Gastroesophageal sphincter (tissue), 3 donors: ENCODE results near the gene BRSK1.

Source experiments
- EP300 ChIP-seq: sonication (generic); formaldehyde crosslinking; IDR thresholded peaks from one replicate; pipeline ENCODE4 v1.6.1; 2017; ENCODE audit warnings: antibody characterized with exemption, mild to moderate bottlenecking
- POLR2A ChIP-seq, 2 donors: fragments of 450-650 bp; IDR thresholded peaks; one replicate each; pipeline ENCODE4 v1.6.1; 2017; ENCODE audit warnings: antibody characterized with exemption in 2 of 2, mild to moderate bottlenecking in 2 of 2, moderate library complexity in 1 of 2
- POLR2AphosphoS5 ChIP-seq: sonication (generic); formaldehyde crosslinking; IDR thresholded peaks from one replicate; pipeline ENCODE4 v1.6.1; 2017; ENCODE audit warnings: antibody characterized with exemption
- TF ChIP-seq, protein P1 (sequence below), 4 experiments: fragments of 200-600 bp in 2 of 4; fragments of 450-650 bp in 2 of 4; sonication (generic) in 1 of 4; IDR thresholded peaks; one replicate each; pipeline ENCODE4 v1.5.1; 2017 to 2019; ENCODE audit warnings: antibody characterized with exemption in 4 of 4, mild to moderate bottlenecking in 2 of 4, moderate library complexity in 2 of 4

DNA sequence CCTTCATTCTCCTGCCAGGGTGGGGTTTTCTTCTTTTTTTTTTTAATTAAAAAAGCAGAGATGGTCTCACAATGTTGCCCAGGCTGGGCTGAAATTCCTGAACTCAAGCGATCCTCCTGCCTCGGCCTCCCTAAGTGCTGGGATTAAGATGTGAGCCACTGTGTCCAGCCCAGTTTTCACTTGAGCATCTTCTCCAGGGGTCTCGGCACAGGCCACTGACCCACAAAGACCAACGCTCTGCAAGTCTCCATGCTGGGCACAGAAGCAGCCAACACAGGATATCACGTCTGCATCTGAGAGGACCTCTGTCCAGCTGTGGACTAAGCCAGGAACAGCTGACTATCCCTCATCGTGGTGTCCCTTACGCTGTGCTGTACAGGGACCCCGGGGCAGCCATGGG, 45.8 kb upstream of the BRSK1 start:
- TF ChIP-seq, protein P1, sequence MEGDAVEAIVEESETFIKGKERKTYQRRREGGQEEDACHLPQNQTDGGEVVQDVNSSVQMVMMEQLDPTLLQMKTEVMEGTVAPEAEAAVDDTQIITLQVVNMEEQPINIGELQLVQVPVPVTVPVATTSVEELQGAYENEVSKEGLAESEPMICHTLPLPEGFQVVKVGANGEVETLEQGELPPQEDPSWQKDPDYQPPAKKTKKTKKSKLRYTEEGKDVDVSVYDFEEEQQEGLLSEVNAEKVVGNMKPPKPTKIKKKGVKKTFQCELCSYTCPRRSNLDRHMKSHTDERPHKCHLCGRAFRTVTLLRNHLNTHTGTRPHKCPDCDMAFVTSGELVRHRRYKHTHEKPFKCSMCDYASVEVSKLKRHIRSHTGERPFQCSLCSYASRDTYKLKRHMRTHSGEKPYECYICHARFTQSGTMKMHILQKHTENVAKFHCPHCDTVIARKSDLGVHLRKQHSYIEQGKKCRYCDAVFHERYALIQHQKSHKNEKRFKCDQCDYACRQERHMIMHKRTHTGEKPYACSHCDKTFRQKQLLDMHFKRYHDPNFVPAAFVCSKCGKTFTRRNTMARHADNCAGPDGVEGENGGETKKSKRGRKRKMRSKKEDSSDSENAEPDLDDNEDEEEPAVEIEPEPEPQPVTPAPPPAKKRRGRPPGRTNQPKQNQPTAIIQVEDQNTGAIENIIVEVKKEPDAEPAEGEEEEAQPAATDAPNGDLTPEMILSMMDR (IDR thresholded peaks at IDR 0.05): no peak
- TF ChIP-seq EP300 (no peak), POLR2A (IDR thresholded peaks at IDR 0.05) (no peak), POLR2AphosphoS5 (no peak)
